Liver (tissue), 9 donors: Measurements from ENCODE around the gene GPHN. TPM values are rescaled to one million over a fixed set of nuclear protein-coding genes. Genes with fewer than 3 reads are reported as not detected.

Experiments
- DNase-seq: peaks from one replicate; pipeline ENCODE4 v3.0.0-alpha.2; 2017; ENCODE audit warnings: low spot score
- H3K27ac ChIP-seq, 2 donors: one replicate each; pipeline ENCODE4 v1.7.0; 2013; ENCODE audit warnings: inconsistent platforms in 2 of 2, low read length in 2 of 2, control low read depth in 1 of 2, low read depth in 1 of 2, mild to moderate bottlenecking in 1 of 2
- H3K27me3 ChIP-seq, 4 donors: one replicate each; pipeline versions ENCODE4 v1.6.1 to v1.7.0; 2013; ENCODE audit warnings: low read length in 3 of 4, inconsistent platforms in 1 of 4, mild to moderate bottlenecking in 1 of 4, moderate library complexity in 1 of 4; ENCODE audit not compliant: control insufficient read depth in 4 of 4, insufficient read depth in 4 of 4
- H3K36me3 ChIP-seq, 4 donors: one replicate each; pipeline versions ENCODE4 v1.6.1 to v1.7.0; 2013; ENCODE audit warnings: low read length in 3 of 4, mild to moderate bottlenecking in 3 of 4, low read depth in 1 of 4, moderate library complexity in 1 of 4; ENCODE audit not compliant: control insufficient read depth in 4 of 4, insufficient read depth in 3 of 4
- H3K4me1 ChIP-seq, 4 donors: one replicate each; pipeline versions ENCODE4 v1.6.1 to v1.7.0; 2013; ENCODE audit warnings: low read length in 3 of 4, mild to moderate bottlenecking in 3 of 4, moderate library complexity in 1 of 4; ENCODE audit not compliant: control insufficient read depth in 4 of 4, insufficient read depth in 4 of 4
- H3K4me3 ChIP-seq, 3 donors: one replicate each; pipeline versions ENCODE4 v1.6.1 to v1.7.0; 2013; ENCODE audit warnings: low read length in 3 of 3, control low read depth in 1 of 3, low read depth in 1 of 3, mild to moderate bottlenecking in 1 of 3
- H3K9ac ChIP-seq, 2 donors: one replicate each; pipeline ENCODE4 v1.7.0; 2013; ENCODE audit warnings: low read length in 2 of 2, mild to moderate bottlenecking in 2 of 2, moderate library complexity in 2 of 2, control low read depth in 1 of 2, low read depth in 1 of 2
- H3K9me3 ChIP-seq, 4 donors: one replicate each; pipeline versions ENCODE4 v1.6.1 to v1.7.0; 2013; ENCODE audit warnings: low read length in 3 of 4; ENCODE audit not compliant: control insufficient read depth in 4 of 4
- EGR1 ChIP-seq, 2 donors: IDR thresholded peaks; 2 replicates each; pipeline ENCODE4 v1.6.1; 2016 to 2018; ENCODE audit warnings: antibody characterized with exemption in 2 of 2, low read depth in 2 of 2
- FOXA1 ChIP-seq: IDR thresholded peaks from 2 replicates; pipeline ENCODE4 v1.6.1; 2016; ENCODE audit warnings: antibody characterized with exemption
- FOXA2 ChIP-seq: IDR thresholded peaks from 2 replicates; pipeline ENCODE4 v1.6.1; 2016; ENCODE audit warnings: antibody characterized with exemption
- GABPA ChIP-seq, 2 donors: IDR thresholded peaks in 1 of 2; conservative IDR thresholded peaks in 1 of 2; 2 replicates each; pipeline ENCODE4 v1.6.1; 2016; ENCODE audit warnings: antibody characterized with exemption in 2 of 2, mild to moderate bottlenecking in 1 of 2, moderate library complexity in 1 of 2
- HNF4A ChIP-seq, 2 donors: conservative IDR thresholded peaks; 2 replicates each; pipeline ENCODE4 v1.6.1; 2016; ENCODE audit warnings: antibody characterized with exemption in 2 of 2, mild to moderate bottlenecking in 2 of 2
- HNF4G ChIP-seq: IDR thresholded peaks from 2 replicates; pipeline ENCODE4 v1.6.1; 2016; ENCODE audit warnings: antibody characterized with exemption
- JUND ChIP-seq, 2 donors: IDR thresholded peaks; 2 replicates each; pipeline ENCODE4 v1.6.1; 2016; ENCODE audit warnings: antibody characterized with exemption in 2 of 2
- NR2F2 ChIP-seq: IDR thresholded peaks from 2 replicates; pipeline ENCODE4 v1.6.1; 2016; ENCODE audit warnings: antibody characterized with exemption
- RAD21 ChIP-seq, 2 donors: IDR thresholded peaks; 2 replicates each; pipeline ENCODE4 v1.6.1; 2016; ENCODE audit warnings: antibody characterized with exemption in 2 of 2, mild to moderate bottlenecking in 2 of 2
- RXRA ChIP-seq, 2 donors: IDR thresholded peaks; 2 replicates each; pipeline ENCODE4 v1.6.1; 2017 to 2018; ENCODE audit warnings: antibody characterized with exemption in 2 of 2, mild to moderate bottlenecking in 1 of 2
- SP1 ChIP-seq: IDR thresholded peaks from 2 replicates; pipeline ENCODE4 v1.6.1; 2018; ENCODE audit warnings: antibody characterized with exemption, mild to moderate bottlenecking
- TAF1 ChIP-seq: conservative IDR thresholded peaks from 2 replicates; pipeline ENCODE4 v1.6.1; 2016; ENCODE audit warnings: antibody characterized with exemption, mild to moderate bottlenecking
- YY1 ChIP-seq: IDR thresholded peaks from 2 replicates; pipeline ENCODE4 v1.6.1; 2016; ENCODE audit warnings: antibody characterized with exemption, mild to moderate bottlenecking
- WGBS: extraction: QIAGEN DNeasy Blood & Tissue Kit; methylation state at CpG from one replicate; pipeline ENCODE4 v1.1.7; 2013; 5-methylcytosine and 5-hydroxymethylcytosine counted together
- polyA plus RNA-seq, 2 donors: library from polyadenylated mRNA; stranded (reverse) in 1 of 2; unstranded in 1 of 2; fragments of 200-250 nt in 1 of 2; fragments of >200 nt in 1 of 2; fragmentation: Nextera tagmentation in 1 of 2; extraction: Ambion mirVana in 1 of 2; gene quantifications; one replicate each; pipeline versions ENCODE4 v1.2.1 to v1.2.3, GENCODE V29; 2013 to 2015
- total RNA-seq, 2 donors: library from RNA; depleted of rRNA; stranded (reverse); fragments of >200 nt; gene quantifications; one replicate each; pipeline ENCODE4 v1.2.3, GENCODE V29; 2014
- TF ChIP-seq, protein P1 (sequence below): IDR thresholded peaks from 2 replicates; pipeline ENCODE4 v1.6.1; 2016; ENCODE audit warnings: antibody characterized with exemption
- TF ChIP-seq, protein P2 (sequence below): IDR thresholded peaks from 2 replicates; pipeline ENCODE4 v1.6.1; 2016; ENCODE audit warnings: antibody characterized with exemption
- TF ChIP-seq, protein P3 (sequence below): fragments of 150-350 bp; IDR thresholded peaks from 2 replicates; pipeline ENCODE4 v1.5.1; 2017; ENCODE audit warnings: improper control_type of control experiment, low read depth, low read length; ENCODE audit not compliant: missing input control
- TF ChIP-seq, protein P4 (sequence below): IDR thresholded peaks from 2 replicates; pipeline ENCODE4 v1.6.1; 2016; ENCODE audit warnings: antibody characterized with exemption
- donor health status: healthy.
- donor health status: healthy.
- donor health status: healthy.
- donor health status: healthy.
- donor health status: healthy.

Gene GPHN
- total and polyA plus RNA-seq, 4 donors = 18.4 to 76.4 (median 47.4) TPM

DNA sequence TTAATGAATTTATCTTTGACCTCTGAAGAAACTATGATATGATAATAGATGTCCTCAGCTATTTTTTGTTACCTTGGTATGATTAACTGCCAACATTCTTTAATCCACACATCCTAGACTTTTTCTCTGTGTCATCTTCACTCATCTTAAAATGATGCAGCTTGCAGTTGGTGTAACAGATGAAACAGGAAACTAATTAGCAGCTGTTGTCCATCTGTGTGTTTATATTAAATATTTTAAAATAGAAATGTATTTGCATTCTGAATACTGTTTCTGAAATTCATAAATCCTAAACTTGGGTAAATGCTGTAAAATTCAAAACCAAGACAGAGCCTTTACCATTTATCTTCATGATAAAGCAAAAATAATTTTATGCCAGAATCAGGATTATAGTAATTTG, 625.2 kb downstream of the GPHN start:
- H3K36me3 ChIP-seq = peaks cover 0 to 12% (median 6%) of the 10 kb centered on the region in 4 donors
- no peak for DNase-seq
- no peak overlapping the region for H3K27ac ChIP-seq
- H3K9ac ChIP-seq = no peak overlapping the region
- no peaks in the 10 kb centered on the region for H3K4me1 ChIP-seq
- no peaks in the 10 kb centered on the region for H3K27me3 ChIP-seq
- H3K9me3 ChIP-seq = no peaks in the 10 kb centered on the region
- H3K4me3 ChIP-seq = no peak overlapping the region
- TF ChIP-seq FOXA1 (no peak), NR2F2 (no peak), SP1 (no peak), YY1 (no peak), HNF4G (no peak), RAD21 (IDR thresholded peaks at IDR 0.05) (no peak), TAF1 (no peak), HNF4A (conservative IDR thresholded peaks at IDR 0.05) (no peak), JUND (IDR thresholded peaks at IDR 0.05) (no peak), GABPA (IDR thresholded peaks at IDR 0.05 in 1 of 2, conservative IDR thresholded peaks at IDR 0.05 in 1 of 2) (no peak), RXRA (IDR thresholded peaks at IDR 0.05) (no peak), FOXA2 (no peak), EGR1 (IDR thresholded peaks at IDR 0.05; ENCODE audit: low read depth in 2 of 2) (no peak)
- TF ChIP-seq, protein P1, sequence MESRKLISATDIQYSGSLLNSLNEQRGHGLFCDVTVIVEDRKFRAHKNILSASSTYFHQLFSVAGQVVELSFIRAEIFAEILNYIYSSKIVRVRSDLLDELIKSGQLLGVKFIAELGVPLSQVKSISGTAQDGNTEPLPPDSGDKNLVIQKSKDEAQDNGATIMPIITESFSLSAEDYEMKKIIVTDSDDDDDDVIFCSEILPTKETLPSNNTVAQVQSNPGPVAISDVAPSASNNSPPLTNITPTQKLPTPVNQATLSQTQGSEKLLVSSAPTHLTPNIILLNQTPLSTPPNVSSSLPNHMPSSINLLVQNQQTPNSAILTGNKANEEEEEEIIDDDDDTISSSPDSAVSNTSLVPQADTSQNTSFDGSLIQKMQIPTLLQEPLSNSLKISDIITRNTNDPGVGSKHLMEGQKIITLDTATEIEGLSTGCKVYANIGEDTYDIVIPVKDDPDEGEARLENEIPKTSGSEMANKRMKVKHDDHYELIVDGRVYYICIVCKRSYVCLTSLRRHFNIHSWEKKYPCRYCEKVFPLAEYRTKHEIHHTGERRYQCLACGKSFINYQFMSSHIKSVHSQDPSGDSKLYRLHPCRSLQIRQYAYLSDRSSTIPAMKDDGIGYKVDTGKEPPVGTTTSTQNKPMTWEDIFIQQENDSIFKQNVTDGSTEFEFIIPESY = no peak
- TF ChIP-seq, protein P2, sequence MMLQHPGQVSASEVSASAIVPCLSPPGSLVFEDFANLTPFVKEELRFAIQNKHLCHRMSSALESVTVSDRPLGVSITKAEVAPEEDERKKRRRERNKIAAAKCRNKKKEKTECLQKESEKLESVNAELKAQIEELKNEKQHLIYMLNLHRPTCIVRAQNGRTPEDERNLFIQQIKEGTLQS = no peak
- TF ChIP-seq, protein P3, sequence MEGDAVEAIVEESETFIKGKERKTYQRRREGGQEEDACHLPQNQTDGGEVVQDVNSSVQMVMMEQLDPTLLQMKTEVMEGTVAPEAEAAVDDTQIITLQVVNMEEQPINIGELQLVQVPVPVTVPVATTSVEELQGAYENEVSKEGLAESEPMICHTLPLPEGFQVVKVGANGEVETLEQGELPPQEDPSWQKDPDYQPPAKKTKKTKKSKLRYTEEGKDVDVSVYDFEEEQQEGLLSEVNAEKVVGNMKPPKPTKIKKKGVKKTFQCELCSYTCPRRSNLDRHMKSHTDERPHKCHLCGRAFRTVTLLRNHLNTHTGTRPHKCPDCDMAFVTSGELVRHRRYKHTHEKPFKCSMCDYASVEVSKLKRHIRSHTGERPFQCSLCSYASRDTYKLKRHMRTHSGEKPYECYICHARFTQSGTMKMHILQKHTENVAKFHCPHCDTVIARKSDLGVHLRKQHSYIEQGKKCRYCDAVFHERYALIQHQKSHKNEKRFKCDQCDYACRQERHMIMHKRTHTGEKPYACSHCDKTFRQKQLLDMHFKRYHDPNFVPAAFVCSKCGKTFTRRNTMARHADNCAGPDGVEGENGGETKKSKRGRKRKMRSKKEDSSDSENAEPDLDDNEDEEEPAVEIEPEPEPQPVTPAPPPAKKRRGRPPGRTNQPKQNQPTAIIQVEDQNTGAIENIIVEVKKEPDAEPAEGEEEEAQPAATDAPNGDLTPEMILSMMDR = no peak
- TF ChIP-seq, protein P4, sequence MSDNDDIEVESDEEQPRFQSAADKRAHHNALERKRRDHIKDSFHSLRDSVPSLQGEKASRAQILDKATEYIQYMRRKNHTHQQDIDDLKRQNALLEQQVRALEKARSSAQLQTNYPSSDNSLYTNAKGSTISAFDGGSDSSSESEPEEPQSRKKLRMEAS = no peak

DNA sequence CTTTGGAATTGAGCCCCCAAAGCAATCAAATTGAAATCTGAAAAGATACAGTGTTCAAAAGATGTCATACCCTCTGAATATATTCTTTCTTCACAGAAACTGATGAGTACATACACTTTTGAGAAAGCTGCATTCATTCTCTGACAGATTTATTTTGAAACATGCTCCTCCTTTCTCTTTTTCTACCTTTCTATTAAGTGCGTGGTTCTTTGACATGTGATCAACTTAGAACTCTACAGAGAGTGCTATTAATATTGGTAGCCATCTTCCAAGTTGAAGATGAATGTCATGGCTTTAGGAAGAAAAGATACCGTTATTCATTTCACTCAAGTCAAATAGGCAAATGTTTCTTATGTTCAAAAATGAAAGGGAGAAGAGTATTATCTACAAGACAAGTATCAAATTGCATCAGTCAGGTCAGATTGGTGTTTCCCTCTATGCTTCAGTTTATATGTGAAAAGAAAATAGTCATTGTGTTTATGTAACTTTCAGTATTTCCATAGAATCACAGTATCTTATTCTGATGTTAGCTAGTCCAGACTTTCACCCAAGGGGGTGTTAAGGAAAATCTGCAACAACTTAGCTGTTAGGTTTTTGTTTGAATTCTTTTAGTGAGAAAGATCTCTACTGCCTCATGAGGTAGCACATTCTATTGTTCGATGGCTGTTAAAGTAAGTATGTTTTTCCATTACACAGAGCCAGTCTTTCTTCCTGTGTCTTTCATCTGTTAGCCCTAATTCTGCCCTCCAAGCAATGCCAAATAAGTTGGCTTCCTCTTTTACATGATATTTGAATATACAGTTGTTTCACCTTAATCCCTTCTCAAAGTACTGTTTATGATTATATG, 625.9 kb downstream of the GPHN start:
- Histone ChIP-seq H3K27me3 (no peaks in the 10 kb centered on the region), H3K9ac (no peak overlapping the region), H3K36me3 (peaks cover 0 to 11% (median 6%) of the 10 kb centered on the region in 4 donors), H3K4me1 (no peaks in the 10 kb centered on the region), H3K4me3 (no peak overlapping the region), H3K27ac (no peak overlapping the region), H3K9me3 (no peaks in the 10 kb centered on the region)
- WGBS = 85% methylated on average over 3 of the region's 3 CpGs
- DNase-seq = no peak
- TF ChIP-seq FOXA2 = no peak
- no peak for TF ChIP-seq HNF4G
- TF ChIP-seq, protein P2 = no peak
- TF ChIP-seq, protein P1 = no peak
- no peak for TF ChIP-seq JUND (IDR thresholded peaks at IDR 0.05)
- no peak for TF ChIP-seq RXRA (IDR thresholded peaks at IDR 0.05)
- TF ChIP-seq EGR1 (IDR thresholded peaks at IDR 0.05; ENCODE audit: low read depth in 2 of 2) = no peak
